Stimulated activated CD4-positive, alpha-beta T cell treated with anti-CD3 and anti-CD28 coated beads, TNF-alpha, amount 100 ng/mL, for 48 hours (primary cell): ENCODE results near the gene NUDT5.
A peak's percentile ranks its signal among the peaks of the same experiment; 100 is the strongest.

Experiments used
- DNase-seq, 3 donors: peaks; one replicate each; pipeline ENCODE4 v3.0.0-alpha.2; 2020; ENCODE audit warnings: low read depth in 3 of 3

The NUDT5 gene

GRCh38 chr10:12165036-12165435 is 30.7 kb downstream of the NUDT5 start:
- no peak for DNase-seq

- no peak for DNase-seq
Measured at GRCh38 chr10:12164085-12164484, 31.6 kb downstream of the NUDT5 start.

GRCh38 chr10:12162927-12163326 is 32.8 kb downstream of the NUDT5 start:
- no peak for DNase-seq

GRCh38 chr10:12160664-12161063 is 35.0 kb downstream of the NUDT5 start:
- DNase-seq: no peak

- DNase-seq: no peak
Measured at GRCh38 chr10:12158111-12158510, 37.6 kb downstream of the NUDT5 start.

GRCh38 chr10:12156367-12157123 is 39.1 kb downstream of the NUDT5 start:
- no peak for DNase-seq

- no peak for DNase-seq
Measured at GRCh38 chr10:12154516-12154915, 41.2 kb downstream of the NUDT5 start.

- DNase-seq: no peak
Measured at GRCh38 chr10:12150163-12150562, 45.5 kb downstream of the NUDT5 start.

GRCh38 chr10:12144538-12144937 is 51.2 kb downstream of the NUDT5 start:
- DNase-seq: no peak

GRCh38 chr10:12140038-12140437 is 55.7 kb downstream of the NUDT5 start:
- DNase-seq: no peak

- no peak for DNase-seq
Measured at GRCh38 chr10:12135631-12136030, 60.1 kb downstream of the NUDT5 start.

- no peak for DNase-seq
Measured at GRCh38 chr10:12130237-12130872, 65.3 kb downstream of the NUDT5 start.

- DNase-seq: peak; percentile 92 to 100 (median 98)
Measured at GRCh38 chr10:12129222-12130111, 66.2 kb downstream of the NUDT5 start, which contains the start of gene SEC61A2. TSS of gene SEC61A2 (plus strand) at chr10:12129677. CDS start at chr10:12129788, 111 bp downstream.

GRCh38 chr10:12121673-12122072 is 74.0 kb downstream of the NUDT5 start:
- no peak for DNase-seq
